SK-N-SH (cell line): ENCODE measurements around the gene CPLX1.

Experiments
- FOXJ3 ChIP-seq: sonication (generic); formaldehyde crosslinking; IDR thresholded peaks from 2 replicates; pipeline ENCODE4 v1.5.1; 2020; ENCODE audit warnings: mild to moderate bottlenecking, missing genetic modification reagents
- YY1 ChIP-seq: IDR thresholded peaks from 2 replicates; pipeline ENCODE4 v1.4.0; 2012; ENCODE audit warnings: low read depth, mild to moderate bottlenecking
- TF ChIP-seq, protein P1 (sequence below): fragments of 200-600 bp; sonication (generic); IDR thresholded peaks from 2 replicates; pipeline ENCODE4 v1.6.1; 2017; ENCODE audit warnings: antibody characterized with exemption, mild to moderate bottlenecking, moderate library complexity
- TF ChIP-seq, protein P2 (sequence below): IDR thresholded peaks from 2 replicates; pipeline ENCODE4 v1.4.0; 2012; ENCODE audit warnings: low read depth, borderline replicate concordance
- TF ChIP-seq, protein P3 (sequence below): IDR thresholded peaks from 2 replicates; pipeline ENCODE4 v1.4.0; 2012; ENCODE audit warnings: low read depth, borderline replicate concordance
- TF ChIP-seq, protein P4 (sequence below): fragments of 150-350 bp; IDR thresholded peaks from 2 replicates; pipeline ENCODE4 v1.6.1; 2016; ENCODE audit warnings: mild to moderate bottlenecking, low read depth, low read length

DNA sequence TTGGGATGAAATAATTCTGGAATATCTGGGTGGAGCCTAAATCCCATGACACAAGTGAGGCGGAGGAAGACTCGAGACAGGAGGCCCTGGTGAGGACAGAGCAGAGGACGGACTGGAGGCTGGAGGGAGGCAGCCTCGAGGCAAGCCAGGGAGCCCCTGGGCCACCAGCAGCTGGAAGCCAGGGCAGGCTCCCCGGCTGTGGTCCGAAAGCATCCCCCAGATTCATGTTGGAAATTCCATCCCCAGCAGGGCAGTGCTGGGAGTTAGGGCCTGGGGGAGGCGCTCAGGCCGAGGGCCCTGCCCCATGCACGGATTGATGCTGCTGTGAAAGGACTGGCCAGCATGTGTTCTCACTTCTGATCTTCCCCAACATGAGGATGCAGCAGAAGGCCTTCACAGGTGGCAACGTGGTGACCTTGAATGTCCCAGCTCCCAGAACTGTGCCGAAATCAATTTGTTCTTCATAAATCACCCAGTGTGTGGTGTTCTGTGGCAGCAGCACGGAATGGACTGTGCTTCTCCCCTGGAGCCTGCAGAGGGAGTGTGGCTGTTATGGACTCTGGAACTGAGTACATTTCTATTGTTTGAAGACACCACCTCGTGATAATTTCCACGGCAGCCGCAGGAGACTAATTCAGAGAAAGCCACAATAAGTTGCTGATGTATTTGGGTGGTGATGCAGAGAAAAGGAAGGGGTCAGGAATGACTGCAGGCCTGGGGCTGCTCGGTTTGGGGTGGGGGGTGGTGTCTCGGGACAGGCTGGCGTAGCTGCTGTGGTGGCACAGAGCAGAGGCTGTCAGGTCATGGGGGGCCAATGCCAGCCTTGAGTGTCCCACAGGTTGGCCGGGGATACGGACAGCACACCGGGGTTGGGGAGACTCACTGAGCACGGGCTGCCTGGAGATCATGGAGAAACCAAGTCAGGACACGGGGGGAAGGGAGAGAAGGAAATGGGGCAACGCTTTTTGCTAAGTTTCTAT is 63.4 kb downstream of the CPLX1 start:
- TF ChIP-seq YY1 (no peak), FOXJ3 (CRISPR knock-in tag) (no peak)
- TF ChIP-seq, protein P1, sequence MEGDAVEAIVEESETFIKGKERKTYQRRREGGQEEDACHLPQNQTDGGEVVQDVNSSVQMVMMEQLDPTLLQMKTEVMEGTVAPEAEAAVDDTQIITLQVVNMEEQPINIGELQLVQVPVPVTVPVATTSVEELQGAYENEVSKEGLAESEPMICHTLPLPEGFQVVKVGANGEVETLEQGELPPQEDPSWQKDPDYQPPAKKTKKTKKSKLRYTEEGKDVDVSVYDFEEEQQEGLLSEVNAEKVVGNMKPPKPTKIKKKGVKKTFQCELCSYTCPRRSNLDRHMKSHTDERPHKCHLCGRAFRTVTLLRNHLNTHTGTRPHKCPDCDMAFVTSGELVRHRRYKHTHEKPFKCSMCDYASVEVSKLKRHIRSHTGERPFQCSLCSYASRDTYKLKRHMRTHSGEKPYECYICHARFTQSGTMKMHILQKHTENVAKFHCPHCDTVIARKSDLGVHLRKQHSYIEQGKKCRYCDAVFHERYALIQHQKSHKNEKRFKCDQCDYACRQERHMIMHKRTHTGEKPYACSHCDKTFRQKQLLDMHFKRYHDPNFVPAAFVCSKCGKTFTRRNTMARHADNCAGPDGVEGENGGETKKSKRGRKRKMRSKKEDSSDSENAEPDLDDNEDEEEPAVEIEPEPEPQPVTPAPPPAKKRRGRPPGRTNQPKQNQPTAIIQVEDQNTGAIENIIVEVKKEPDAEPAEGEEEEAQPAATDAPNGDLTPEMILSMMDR, result peak; percentile 39
- TF ChIP-seq, protein P2, sequence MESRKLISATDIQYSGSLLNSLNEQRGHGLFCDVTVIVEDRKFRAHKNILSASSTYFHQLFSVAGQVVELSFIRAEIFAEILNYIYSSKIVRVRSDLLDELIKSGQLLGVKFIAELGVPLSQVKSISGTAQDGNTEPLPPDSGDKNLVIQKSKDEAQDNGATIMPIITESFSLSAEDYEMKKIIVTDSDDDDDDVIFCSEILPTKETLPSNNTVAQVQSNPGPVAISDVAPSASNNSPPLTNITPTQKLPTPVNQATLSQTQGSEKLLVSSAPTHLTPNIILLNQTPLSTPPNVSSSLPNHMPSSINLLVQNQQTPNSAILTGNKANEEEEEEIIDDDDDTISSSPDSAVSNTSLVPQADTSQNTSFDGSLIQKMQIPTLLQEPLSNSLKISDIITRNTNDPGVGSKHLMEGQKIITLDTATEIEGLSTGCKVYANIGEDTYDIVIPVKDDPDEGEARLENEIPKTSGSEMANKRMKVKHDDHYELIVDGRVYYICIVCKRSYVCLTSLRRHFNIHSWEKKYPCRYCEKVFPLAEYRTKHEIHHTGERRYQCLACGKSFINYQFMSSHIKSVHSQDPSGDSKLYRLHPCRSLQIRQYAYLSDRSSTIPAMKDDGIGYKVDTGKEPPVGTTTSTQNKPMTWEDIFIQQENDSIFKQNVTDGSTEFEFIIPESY, result no peak
- TF ChIP-seq, protein P3, sequence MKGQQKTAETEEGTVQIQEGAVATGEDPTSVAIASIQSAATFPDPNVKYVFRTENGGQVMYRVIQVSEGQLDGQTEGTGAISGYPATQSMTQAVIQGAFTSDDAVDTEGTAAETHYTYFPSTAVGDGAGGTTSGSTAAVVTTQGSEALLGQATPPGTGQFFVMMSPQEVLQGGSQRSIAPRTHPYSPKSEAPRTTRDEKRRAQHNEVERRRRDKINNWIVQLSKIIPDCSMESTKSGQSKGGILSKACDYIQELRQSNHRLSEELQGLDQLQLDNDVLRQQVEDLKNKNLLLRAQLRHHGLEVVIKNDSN, result no peak
- TF ChIP-seq, protein P4, sequence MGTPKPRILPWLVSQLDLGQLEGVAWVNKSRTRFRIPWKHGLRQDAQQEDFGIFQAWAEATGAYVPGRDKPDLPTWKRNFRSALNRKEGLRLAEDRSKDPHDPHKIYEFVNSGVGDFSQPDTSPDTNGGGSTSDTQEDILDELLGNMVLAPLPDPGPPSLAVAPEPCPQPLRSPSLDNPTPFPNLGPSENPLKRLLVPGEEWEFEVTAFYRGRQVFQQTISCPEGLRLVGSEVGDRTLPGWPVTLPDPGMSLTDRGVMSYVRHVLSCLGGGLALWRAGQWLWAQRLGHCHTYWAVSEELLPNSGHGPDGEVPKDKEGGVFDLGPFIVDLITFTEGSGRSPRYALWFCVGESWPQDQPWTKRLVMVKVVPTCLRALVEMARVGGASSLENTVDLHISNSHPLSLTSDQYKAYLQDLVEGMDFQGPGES, result no peak
